Endothelial cell of umbilical vein (primary cell): ENCODE data around the gene GOLIM4. TPM values are rescaled to one million over a fixed set of nuclear protein-coding genes. Genes with fewer than 3 reads are reported as not detected.

Experiments
- BruUV-seq: library from RNA; stranded (reverse); fragments of 400-500 nt; replicated peaks from 2 replicates; lab custom pipeline; 2021; lab: Mats Ljungman, UMichigan
- CTCF ChIA-PET: fragments of 300-600, 350-600 bp; sonication (Branson Sonifier 250); formaldehyde crosslinking; loops from one replicate; lab custom pipeline; 2021; ENCODE audit warnings: antibody characterized with exemption, inconsistent platforms; lab: Charles Lee
- POLR2A ChIA-PET: fragments of 300-600, 350-600 bp; sonication (Branson Sonifier 250); formaldehyde crosslinking; loops from one replicate; lab custom pipeline; 2021; ENCODE audit warnings: antibody characterized with exemption, inconsistent platforms; lab: Charles Lee
- DNase-seq: peaks from one replicate; pipeline ENCODE4 v3.0.0-alpha.2; 2011; ENCODE audit warnings: low read depth, low spot score
- FAIRE-seq: peaks from 2 replicates; lab custom pipeline; 2011; peaks lifted over from hg19 to GRCh38; lab: Jason Lieb, UNC
- H2AFZ ChIP-seq: 2 replicates; pipeline ENCODE4 v1.6.0; 2012; ENCODE audit warnings: low read depth, low read length, control low read depth, inconsistent platforms
- H3K27ac ChIP-seq: 2 replicates; pipeline ENCODE4 v1.5.1; 2011; ENCODE audit warnings: low read depth, mild to moderate bottlenecking, control low read depth, low read length, moderate library complexity; ENCODE audit not compliant: insufficient read depth
- H3K27me3 ChIP-seq, 2 experiments: 2 replicates each; pipeline versions ENCODE4 v1.6.0 to v1.6.1; 2011; ENCODE audit warnings: low read length in 2 of 2, mixed read lengths in 1 of 2; ENCODE audit not compliant: control insufficient read depth in 2 of 2, insufficient read depth in 2 of 2
- H3K36me3 ChIP-seq, 2 experiments: 2 replicates in 1 of 2; 3 replicates in 1 of 2; pipeline ENCODE4 v1.5.1; 2011; ENCODE audit warnings: low read length in 2 of 2, mild to moderate bottlenecking in 1 of 2, moderate library complexity in 1 of 2; ENCODE audit not compliant: control insufficient read depth in 2 of 2, insufficient read depth in 2 of 2; ENCODE audit errors: extremely low read depth in 1 of 2
- H3K4me1 ChIP-seq: 3 replicates; pipeline ENCODE4 v1.5.1; 2011; ENCODE audit warnings: mild to moderate bottlenecking, low read length; ENCODE audit not compliant: control insufficient read depth, insufficient read depth; ENCODE audit errors: extremely low read depth
- H3K4me2 ChIP-seq: 2 replicates; pipeline ENCODE4 v1.6.1; 2011; ENCODE audit warnings: low read length, control low read depth, mixed read lengths; ENCODE audit not compliant: insufficient read depth
- H3K4me3 ChIP-seq, 3 experiments: fragments of 200-600 bp in 1 of 3; sonication (generic), shearing (Covaris generic) in 1 of 3; replicated peaks in 1 of 3; 2 replicates each; pipeline ENCODE4 v1.5.1; 2011 to 2016; ENCODE audit warnings: control low read depth in 3 of 3, low read length in 3 of 3, mild to moderate bottlenecking in 2 of 3, inconsistent platforms in 1 of 3, low read depth in 1 of 3, moderate library complexity in 1 of 3; ENCODE audit not compliant: insufficient read depth in 1 of 3
- H3K79me2 ChIP-seq: 2 replicates; pipeline ENCODE4 v1.6.0; 2012; ENCODE audit warnings: low read length, inconsistent platforms; ENCODE audit not compliant: control insufficient read depth, insufficient read depth
- H3K9ac ChIP-seq: replicated peaks from 2 replicates; pipeline ENCODE3; 2011; ENCODE audit warnings: low read length, control low read depth; ENCODE audit not compliant: insufficient read depth; ENCODE audit errors: extremely low read depth
- H3K9me1 ChIP-seq: replicated peaks from 3 replicates; pipeline ENCODE4 v1.6.0; 2011; ENCODE audit warnings: mild to moderate bottlenecking, low read length; ENCODE audit not compliant: control insufficient read depth, insufficient read depth; ENCODE audit errors: extremely low read depth
- H3K9me3 ChIP-seq: replicated peaks from 2 replicates; pipeline ENCODE4 v1.5.1; 2012; ENCODE audit warnings: low read length, inconsistent platforms; ENCODE audit not compliant: control insufficient read depth, insufficient read depth
- H4K20me1 ChIP-seq: replicated peaks from 2 replicates; pipeline ENCODE3; 2011; ENCODE audit warnings: mild to moderate bottlenecking, low read length; ENCODE audit not compliant: control insufficient read depth, insufficient read depth; ENCODE audit errors: extremely low read depth
- CTCF ChIP-seq, 2 donors: IDR thresholded peaks; 1 replicate in 1 of 2; 2 replicates in 1 of 2; pipeline ENCODE4 v1.5.1; 2011; ENCODE audit warnings: low read length in 2 of 2, mild to moderate bottlenecking in 2 of 2, moderate library complexity in 2 of 2, control low read depth in 1 of 2, inconsistent platforms in 1 of 2, low read depth in 1 of 2; ENCODE audit not compliant: insufficient read depth in 1 of 2; ENCODE audit errors: extremely low read depth in 1 of 2
- EZH2 ChIP-seq: IDR thresholded peaks from 2 replicates; pipeline ENCODE4 v1.6.1; 2012; ENCODE audit warnings: borderline replicate concordance, low read depth, mild to moderate bottlenecking, moderate library complexity, low read length, inconsistent platforms; ENCODE audit not compliant: severe bottlenecking
- FOS ChIP-seq: IDR thresholded peaks from 2 replicates; pipeline ENCODE4 v1.6.1; 2011; ENCODE audit warnings: mild to moderate bottlenecking, low read length, moderate library complexity, borderline replicate concordance; ENCODE audit not compliant: insufficient read depth
- GATA2 ChIP-seq: IDR thresholded peaks from 2 replicates; pipeline ENCODE4 v1.7.0; 2011; ENCODE audit warnings: low read depth, mild to moderate bottlenecking, moderate library complexity, mixed read lengths, low read length; ENCODE audit not compliant: insufficient read length, insufficient read depth
- JUN ChIP-seq: IDR thresholded peaks from 2 replicates; pipeline ENCODE4 v1.6.1; 2011; ENCODE audit warnings: borderline replicate concordance, low read depth; ENCODE audit not compliant: insufficient read length, insufficient read depth
- MAX ChIP-seq: IDR thresholded peaks from 2 replicates; pipeline ENCODE4 v1.6.1; 2011; ENCODE audit not compliant: insufficient read depth, insufficient read length
- MYC ChIP-seq: IDR thresholded peaks from one replicate; pipeline ENCODE4 v1.6.1; 2011; ENCODE audit warnings: mild to moderate bottlenecking, low read depth, low read length
- POLR2A ChIP-seq: IDR thresholded peaks from 2 replicates; pipeline ENCODE4 v1.6.1; 2012; ENCODE audit warnings: low read depth, mild to moderate bottlenecking, control low read depth, low read length
- POLR2AphosphoS5 ChIP-seq: IDR thresholded peaks from 2 replicates; pipeline ENCODE4 v1.6.1; 2012; ENCODE audit warnings: low read depth, mild to moderate bottlenecking, control low read depth, low read length, moderate library complexity; ENCODE audit not compliant: insufficient read depth
- dilution Hi-C: fragments of 300-500 bp; cut with MboI; formaldehyde crosslinking; loops from one replicate; pipeline ENCODE4 v1.15.0; 2019; ENCODE audit warnings: low sequenced_read_pairs; ENCODE audit not compliant: extremely low pct_ligation_motif_present
- intact Hi-C: fragments of 100-400 bp; cut with micrococcal nuclease; formaldehyde crosslinking; loops from one replicate; pipeline ENCODE4 v1.10.0; 2022
- polyA plus RNA-seq, 4 experiments: library from polyadenylated mRNA; depleted of rRNA in 3 of 4; stranded (reverse) in 3 of 4; unstranded in 1 of 4; fragments of >200 nt; gene quantifications; 2 replicates each; pipeline versions ENCODE4 v1.2.1 to v1.2.3, GENCODE V29; 2011 to 2012; ENCODE audit warnings: missing spikeins in 1 of 4
- total RNA-seq: library from RNA; stranded (reverse); gene quantifications from 2 replicates; pipeline ENCODE4 v1.2.3, GENCODE V29; 2021

Gene GOLIM4
- total and polyA plus RNA-seq, 2 donors (not counting 3 experiments of a cell fraction or from before 2014, with no cell fraction given): 11.7 to 40.8 TPM

DNA sequence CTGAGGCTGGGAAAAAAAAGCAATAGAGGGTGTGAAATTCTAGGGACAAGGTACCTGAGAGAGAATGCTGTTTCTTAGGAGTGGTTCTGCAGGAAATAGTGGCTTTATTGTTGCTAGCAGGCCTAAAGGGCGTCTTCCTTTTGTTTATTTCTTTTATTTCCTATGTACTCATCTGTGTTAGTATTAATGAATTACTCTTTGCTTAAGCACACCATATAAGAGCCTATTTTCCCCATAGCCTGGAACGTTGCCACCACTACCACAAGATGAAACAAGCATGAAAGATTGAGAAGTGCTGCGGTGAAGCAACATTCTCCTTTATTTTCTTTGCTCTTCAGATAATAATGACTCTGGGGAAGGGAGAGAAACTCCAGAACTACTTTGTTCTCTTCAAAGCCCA lies 21.3 kb upstream of the GOLIM4 start:
- peaks cover 6% of the 10 kb centered on the region for H3K4me1 ChIP-seq
- H3K9me3 ChIP-seq: no peaks in the 10 kb centered on the region
- no peak for FAIRE-seq
- DNase-seq: no peak
- H3K9me1 ChIP-seq: no peaks in the 10 kb centered on the region
- intact Hi-C loops (no loop called here), dilution Hi-C loops (no loop called here)
- BruUV-seq: no TSS peak
- POLR2A ChIA-PET: no interaction called here
- TF ChIP-seq MAX (no peak), FOS (no peak), JUN (no peak)
- H3K9ac ChIP-seq: no peak overlapping the region
- H3K79me2 ChIP-seq: no peaks in the 10 kb centered on the region
- no peaks in the 10 kb centered on the region for H4K20me1 ChIP-seq
- CTCF ChIA-PET: no interaction called here
- H2AFZ ChIP-seq: no peak overlapping the region
- H3K27me3 ChIP-seq: peaks cover 7 to 10% of the 10 kb centered on the region in 2 experiments
- H3K27ac ChIP-seq: no peak overlapping the region
- H3K4me3 ChIP-seq: no peak overlapping the region
- H3K36me3 ChIP-seq: no peaks in the 10 kb centered on the region
- H3K4me2 ChIP-seq: no peak overlapping the region

- ChIA-PET CTCF (no interaction called here), POLR2A (no interaction called here)
- DNase-seq (no peak), FAIRE-seq (no peak)
- H3K79me2 ChIP-seq: no peaks in the 10 kb centered on the region
- dilution Hi-C loops (no loop called here), intact Hi-C loops (no loop called here)
- H4K20me1 ChIP-seq: no peaks in the 10 kb centered on the region
- no TSS peak for BruUV-seq
- peaks cover 7 to 11% of the 10 kb centered on the region in 2 experiments for H3K27me3 ChIP-seq
- H3K4me3 ChIP-seq: no peak overlapping the region
- H3K9ac ChIP-seq: no peak overlapping the region
- H3K36me3 ChIP-seq: no peaks in the 10 kb centered on the region
- peaks cover 6% of the 10 kb centered on the region for H3K4me1 ChIP-seq
- no peak overlapping the region for H3K27ac ChIP-seq
- H3K4me2 ChIP-seq: no peak overlapping the region
- no peak overlapping the region for H2AFZ ChIP-seq
- no peak for TF ChIP-seq MYC
- TF ChIP-seq CTCF (IDR thresholded peaks at IDR 0.05; ENCODE audit: extremely low read depth in 1 of 2, insufficient read depth in 1 of 2, low read depth in 1 of 2, low read length in 2 of 2): no peak
- no peak for TF ChIP-seq JUN
- no peak for TF ChIP-seq EZH2
- no peak for TF ChIP-seq MAX
- TF ChIP-seq POLR2A: no peak
- no peak for TF ChIP-seq FOS
- TF ChIP-seq POLR2AphosphoS5: no peak
- no peak for TF ChIP-seq GATA2
- no peaks in the 10 kb centered on the region for H3K9me1 ChIP-seq
- H3K9me3 ChIP-seq: no peaks in the 10 kb centered on the region
These were observed 20.6 kb upstream of the GOLIM4 start for GRCh38 chr3:168116279-168116678.
